ENCODE data around the gene IPO8.

IPO8 gene

DNA sequence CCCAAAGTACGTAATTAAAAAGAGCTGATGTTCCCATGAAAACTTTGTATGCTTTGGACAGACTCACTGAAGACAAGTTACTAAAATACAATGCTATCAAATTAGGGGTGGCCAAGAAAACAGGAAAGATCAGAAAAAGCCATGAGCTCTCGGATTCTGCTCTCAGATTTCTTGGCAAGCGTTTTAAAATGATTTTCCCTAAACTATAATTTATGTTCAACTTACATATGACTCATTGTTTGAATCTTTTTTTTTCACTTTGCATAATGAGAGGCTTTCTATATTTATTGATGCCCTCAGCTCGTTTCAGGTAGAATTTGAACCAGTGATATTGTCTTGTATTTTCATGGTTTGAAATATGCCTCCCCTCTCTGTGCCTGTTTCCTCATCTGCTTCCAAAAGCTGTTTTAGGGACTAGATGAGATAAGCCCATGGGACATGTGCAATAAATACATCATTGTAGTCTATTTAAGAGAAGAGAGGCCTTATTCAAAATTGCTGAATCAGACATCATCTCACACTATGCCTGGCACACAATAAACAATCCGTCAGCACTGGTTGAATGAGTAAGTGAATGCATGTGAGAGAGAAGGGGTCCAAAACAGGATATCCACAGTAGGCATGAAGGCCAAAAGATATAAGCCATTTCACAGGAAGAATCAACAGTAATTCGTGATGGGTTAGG is 4.7 kb upstream of the IPO8 start:
- no peak overlapping the region for H3K4me3 ChIP-seq
- no peaks in the 10 kb centered on the region for H3K27me3 ChIP-seq (ENCODE audit: low read depth)
- no peaks in the 10 kb centered on the region for H3K9me3 ChIP-seq
- peaks cover 10% of the 10 kb centered on the region for H3K4me1 ChIP-seq
- H3K36me3 ChIP-seq (replicated peaks), result no peaks in the 10 kb centered on the region
- no peak for DNase-seq (ENCODE audit: low spot score in 2 of 2)
- in situ Hi-C loops (cut with MboI; ENCODE audit: low sequenced_read_pairs), result no loop called here

GRCh38 chr12:30698346-30698745 is 2.7 kb upstream of the IPO8 start:
- Histone ChIP-seq H3K4me1 (peaks cover 15% of the 10 kb centered on the region), H3K9me3 (no peaks in the 10 kb centered on the region), H3K4me3 (no peak overlapping the region), H3K27me3 (ENCODE audit: low read depth) (no peaks in the 10 kb centered on the region), H3K36me3 (replicated peaks) (no peaks in the 10 kb centered on the region)
- peak in 1 of 2 experiments; percentile 67 for DNase-seq (ENCODE audit: low spot score in 2 of 2)
- in situ Hi-C loops (cut with MboI; ENCODE audit: low sequenced_read_pairs), result no loop called here

DNA sequence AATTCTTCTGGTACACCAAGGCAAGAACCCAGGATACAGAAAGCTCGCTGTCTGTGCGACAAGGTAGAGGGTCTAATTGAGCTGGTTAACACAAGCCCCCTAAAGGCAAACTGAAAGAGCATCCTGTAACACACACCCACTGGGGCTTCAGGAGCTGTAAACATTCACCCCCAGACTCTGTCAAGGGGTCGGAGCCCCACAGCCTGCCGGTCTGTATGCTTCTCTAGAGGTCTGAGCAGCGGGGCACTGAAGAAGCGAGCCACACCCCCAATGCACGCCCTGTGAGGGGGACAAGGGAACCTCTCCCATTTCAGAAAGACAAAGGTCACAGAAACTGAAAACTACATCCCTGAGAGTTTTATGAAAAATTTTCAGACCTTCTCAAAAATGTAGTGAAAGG is 1.3 kb upstream of the IPO8 start:
- H3K4me3 ChIP-seq, result no peak overlapping the region
- in situ Hi-C loops (cut with MboI; ENCODE audit: low sequenced_read_pairs), result no loop called here
- no peak for DNase-seq (ENCODE audit: low spot score in 2 of 2)
- H3K36me3 ChIP-seq (replicated peaks), result no peaks in the 10 kb centered on the region
- no peaks in the 10 kb centered on the region for H3K27me3 ChIP-seq (ENCODE audit: low read depth)
- peaks cover 15% of the 10 kb centered on the region for H3K4me1 ChIP-seq
- H3K9me3 ChIP-seq, result no peaks in the 10 kb centered on the region

DNA sequence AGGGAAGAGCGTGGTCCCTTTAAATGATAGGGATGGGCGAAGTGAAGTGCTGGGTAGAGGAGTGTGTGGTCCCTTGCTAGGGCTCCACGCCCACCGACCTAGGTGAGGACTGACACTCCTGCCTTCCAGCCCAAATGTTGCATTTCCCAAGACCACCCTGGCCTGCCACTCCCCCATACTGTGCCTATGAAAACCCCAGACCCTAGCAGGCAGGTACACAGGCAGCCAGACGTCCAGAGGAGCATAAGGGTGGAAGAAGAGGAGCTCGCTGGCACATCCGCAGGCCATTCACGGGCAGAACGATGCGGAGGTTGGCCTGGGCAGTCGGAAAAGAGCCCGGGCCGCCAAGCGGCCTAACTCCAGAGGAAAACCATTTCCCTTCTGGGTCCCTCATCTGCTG is 817 bp upstream of the IPO8 start:
- Histone ChIP-seq H3K36me3 (replicated peaks) (no peaks in the 10 kb centered on the region), H3K9me3 (no peaks in the 10 kb centered on the region), H3K4me1 (peaks cover 15% of the 10 kb centered on the region), H3K4me3 (no peak overlapping the region), H3K27me3 (ENCODE audit: low read depth) (no peaks in the 10 kb centered on the region)
- in situ Hi-C loops (cut with MboI; ENCODE audit: low sequenced_read_pairs), result no loop called here
- no peak for DNase-seq (ENCODE audit: low spot score in 2 of 2)

DNA sequence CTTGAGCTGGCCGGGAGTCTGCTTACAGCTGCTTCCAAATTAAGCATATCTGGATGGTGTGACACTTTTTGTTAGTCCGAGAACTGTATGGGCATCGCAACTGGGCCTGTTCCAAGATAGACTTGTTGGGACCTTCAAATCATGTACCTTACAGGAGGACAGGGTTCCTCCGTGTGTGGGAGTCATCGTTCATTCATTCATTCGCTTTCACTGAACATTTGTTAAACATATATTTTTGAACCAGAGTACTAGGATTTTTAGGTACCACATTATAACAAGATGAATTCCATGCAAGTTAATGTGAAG is 387 bp upstream of the IPO8 start:
- Histone ChIP-seq H3K9me3 (no peaks in the 10 kb centered on the region), H3K4me1 (peaks cover 15% of the 10 kb centered on the region), H3K36me3 (replicated peaks) (no peaks in the 10 kb centered on the region), H3K4me3 (peak overlapping the region; percentile 83), H3K27me3 (ENCODE audit: low read depth) (no peaks in the 10 kb centered on the region)
- no peak for DNase-seq (ENCODE audit: low spot score in 2 of 2)
- in situ Hi-C loops (cut with MboI; ENCODE audit: low sequenced_read_pairs), result no loop called here

DNA sequence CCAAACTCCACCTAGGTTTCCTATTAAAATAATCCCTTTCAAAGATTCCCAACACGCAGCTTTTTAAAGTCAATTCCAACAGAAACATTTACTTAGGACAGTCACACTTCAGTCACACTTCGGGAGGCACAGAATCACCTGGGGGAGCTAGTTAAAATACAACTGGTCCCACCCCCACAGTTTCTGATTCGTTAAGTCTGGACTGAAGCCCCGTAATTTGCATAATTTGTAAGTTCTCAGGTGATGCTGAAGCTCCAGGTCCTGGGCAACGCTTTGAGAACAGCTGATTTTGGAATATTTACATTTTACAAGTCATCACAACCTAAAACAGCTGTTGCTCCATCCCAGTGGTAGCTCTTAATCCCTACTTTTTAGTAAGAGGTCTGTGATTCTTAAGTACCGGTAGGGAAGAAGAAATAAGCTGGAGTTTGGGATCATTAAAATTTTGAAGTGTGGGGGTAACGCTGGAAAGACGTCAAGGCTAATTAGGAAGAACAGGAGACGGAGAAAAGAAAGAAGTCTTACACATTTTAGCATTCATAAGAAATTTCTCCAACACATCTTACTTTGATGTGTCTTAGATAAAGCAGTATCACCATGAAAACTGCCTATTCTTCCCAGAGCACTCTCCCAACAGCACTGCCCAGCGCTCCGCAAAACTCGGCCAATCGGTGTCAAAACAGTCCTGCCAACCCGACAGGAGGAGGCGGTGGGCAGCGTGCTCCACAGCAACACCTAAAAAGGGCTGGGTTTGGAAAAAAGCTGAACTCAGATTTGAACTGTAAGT is 1.1 kb downstream of the IPO8 start:
- no peaks in the 10 kb centered on the region for H3K9me3 ChIP-seq
- peak; percentile 28 to 72 for DNase-seq (ENCODE audit: low spot score in 2 of 2)
- H3K4me1 ChIP-seq, result peaks cover 15% of the 10 kb centered on the region
- H3K4me3 ChIP-seq, result peak overlapping the region; percentile 83
- no peaks in the 10 kb centered on the region for H3K36me3 ChIP-seq (replicated peaks)
- H3K27me3 ChIP-seq (ENCODE audit: low read depth), result no peaks in the 10 kb centered on the region
- in situ Hi-C loops (cut with MboI; ENCODE audit: low sequenced_read_pairs), result no loop called here

- Histone ChIP-seq H3K36me3 (replicated peaks) (no peaks in the 10 kb centered on the region), H3K27me3 (ENCODE audit: low read depth) (no peaks in the 10 kb centered on the region), H3K4me3 (no peak overlapping the region), H3K9me3 (no peaks in the 10 kb centered on the region), H3K4me1 (peaks cover 9% of the 10 kb centered on the region)
- in situ Hi-C loops (cut with MboI; ENCODE audit: low sequenced_read_pairs), result no loop called here
- no peak for DNase-seq (ENCODE audit: low spot score in 2 of 2)
Observed at GRCh38 chr12:30692470-30692869, 3.2 kb downstream of the IPO8 start.

DNA sequence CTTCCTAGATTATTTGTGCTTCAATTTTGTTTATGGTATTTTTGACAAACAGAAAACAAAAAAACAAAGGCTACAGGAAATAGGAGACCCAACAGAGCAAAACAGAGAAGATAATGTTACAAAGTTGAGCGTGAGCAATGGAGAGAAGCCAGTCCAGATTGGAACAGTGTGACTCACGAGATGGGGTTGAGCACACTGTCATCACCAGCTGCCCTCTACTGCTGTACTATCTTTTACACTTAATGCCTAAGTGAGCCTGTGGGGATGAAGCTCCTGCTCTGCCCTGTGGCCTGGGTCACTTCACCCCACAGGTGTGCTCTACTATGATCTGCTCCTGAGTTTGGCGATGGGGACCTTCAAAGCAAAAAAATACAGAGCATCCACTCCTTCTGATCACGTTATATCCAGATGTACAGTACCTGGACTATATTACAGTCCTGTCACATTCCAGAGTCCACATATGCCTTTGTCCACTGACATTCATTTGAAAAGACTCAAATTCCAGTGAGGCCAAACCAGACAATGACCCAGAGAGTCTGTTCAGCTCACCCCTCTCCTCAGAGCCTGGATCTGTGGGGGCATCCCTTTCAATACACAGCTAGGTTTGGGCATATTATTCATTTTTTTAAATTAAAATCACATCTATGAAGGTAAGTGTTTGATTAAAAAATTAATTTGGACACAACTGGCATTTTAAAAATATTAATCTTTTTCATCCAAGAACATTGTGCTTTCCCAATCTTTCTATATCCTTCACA is 4.4 kb downstream of the IPO8 start:
- in situ Hi-C loops (cut with MboI; ENCODE audit: low sequenced_read_pairs), result no loop called here
- H3K9me3 ChIP-seq, result no peaks in the 10 kb centered on the region
- H3K27me3 ChIP-seq (ENCODE audit: low read depth), result no peaks in the 10 kb centered on the region
- no peak overlapping the region for H3K4me3 ChIP-seq
- H3K4me1 ChIP-seq, result peaks cover 9% of the 10 kb centered on the region
- H3K36me3 ChIP-seq (replicated peaks), result no peaks in the 10 kb centered on the region
- DNase-seq (ENCODE audit: low spot score in 2 of 2), result no peak

DNA sequence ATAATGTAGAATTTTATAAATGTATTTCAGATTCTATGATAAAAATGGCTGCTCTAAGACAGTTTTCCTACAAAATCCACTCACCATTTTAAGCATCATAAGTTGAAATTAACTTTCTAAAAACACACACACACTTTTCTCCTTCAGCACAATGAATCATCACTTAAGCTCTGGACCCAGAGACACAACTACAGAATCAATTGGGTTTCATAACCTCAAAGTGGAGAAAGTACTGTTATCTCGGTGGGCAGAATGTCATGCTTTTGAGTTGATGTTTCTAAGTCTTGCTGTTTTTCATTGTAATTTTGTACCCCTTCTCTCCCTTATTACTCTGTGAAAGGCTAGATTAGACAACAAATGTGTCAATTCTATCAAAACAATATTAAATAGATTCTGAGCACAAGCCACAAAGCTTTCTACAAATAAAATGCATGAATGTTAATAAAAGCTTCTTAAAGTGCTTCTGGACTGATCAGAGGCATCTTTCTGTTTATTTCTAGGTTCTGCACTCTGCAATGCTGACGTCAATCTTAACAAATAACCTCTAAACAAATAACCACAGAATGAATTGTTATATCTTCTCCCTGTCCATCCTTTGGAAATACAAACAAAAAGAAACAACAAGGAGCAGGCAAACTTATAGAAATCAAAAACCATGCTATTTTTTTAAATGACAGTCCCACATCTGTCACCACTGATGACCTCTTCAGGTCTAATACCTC is 8.2 kb downstream of the IPO8 start:
- Histone ChIP-seq H3K27me3 (ENCODE audit: low read depth) (no peaks in the 10 kb centered on the region), H3K9me3 (no peaks in the 10 kb centered on the region), H3K36me3 (replicated peaks) (no peaks in the 10 kb centered on the region), H3K4me1 (no peaks in the 10 kb centered on the region), H3K4me3 (no peak overlapping the region)
- DNase-seq (ENCODE audit: low spot score in 2 of 2), result no peak
- in situ Hi-C loops (cut with MboI; ENCODE audit: low sequenced_read_pairs), result no loop called here

DNA sequence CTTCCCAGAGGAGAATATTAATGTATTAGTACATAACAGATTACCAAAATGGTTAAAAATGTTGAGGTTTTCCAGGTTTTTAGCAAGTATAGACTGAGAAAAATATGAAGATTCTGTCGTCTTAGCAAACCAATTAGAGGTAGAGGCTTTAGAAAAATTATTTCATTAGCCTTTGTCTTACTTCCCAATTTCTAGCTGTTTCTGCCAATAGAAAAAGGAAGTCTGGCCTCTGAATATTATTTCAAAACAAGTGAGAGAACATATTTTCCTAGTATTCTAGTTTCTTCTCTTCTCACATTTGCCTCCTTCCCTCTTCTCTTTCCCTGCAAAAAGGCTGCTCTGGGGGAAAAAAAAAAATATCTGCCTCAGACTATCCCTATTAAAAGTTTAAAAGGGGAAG is 16.4 kb downstream of the IPO8 start:
- H3K36me3 ChIP-seq (replicated peaks), result 0 out of 2 replicates have a peak, but pooled peaks cover 11% of the 10 kb centered on the region
- in situ Hi-C loops (cut with MboI; ENCODE audit: low sequenced_read_pairs), result no loop called here
- H3K27me3 ChIP-seq (ENCODE audit: low read depth), result no peaks in the 10 kb centered on the region
- H3K4me3 ChIP-seq, result no peak overlapping the region
- no peaks in the 10 kb centered on the region for H3K9me3 ChIP-seq
- peaks cover 6% of the 10 kb centered on the region for H3K4me1 ChIP-seq
- no peak for DNase-seq (ENCODE audit: low spot score in 2 of 2)

- Histone ChIP-seq H3K27me3 (ENCODE audit: low read depth) (no peaks in the 10 kb centered on the region), H3K4me1 (peaks cover 6% of the 10 kb centered on the region), H3K4me3 (no peak overlapping the region), H3K36me3 (replicated peaks) (peaks cover 17% of the 10 kb centered on the region), H3K9me3 (no peaks in the 10 kb centered on the region)
- in situ Hi-C loops (cut with MboI; ENCODE audit: low sequenced_read_pairs), result no loop called here
- no peak for DNase-seq (ENCODE audit: low spot score in 2 of 2)
Observed at GRCh38 chr12:30678221-30678620, 17.4 kb downstream of the IPO8 start.

DNA sequence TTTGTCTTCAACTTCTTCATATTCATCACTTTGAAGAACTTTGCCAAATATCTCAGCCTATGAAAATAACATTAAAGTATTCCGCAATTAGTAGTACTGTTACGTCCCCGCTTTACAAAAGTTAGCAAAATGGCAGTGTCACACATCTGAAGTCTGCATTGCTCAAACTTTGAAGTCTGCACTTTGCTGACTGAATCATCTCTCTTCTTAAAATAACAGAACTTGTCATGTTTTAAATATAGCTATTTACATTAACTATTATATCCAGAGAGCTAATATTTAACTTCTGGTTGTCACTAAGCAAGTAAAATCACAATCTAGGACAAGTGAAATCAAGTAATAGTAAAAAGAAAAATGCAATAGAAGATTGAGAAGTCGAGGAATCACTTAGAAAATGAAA is 34.5 kb downstream of the IPO8 start:
- no peaks in the 10 kb centered on the region for H3K9me3 ChIP-seq
- no peak overlapping the region for H3K4me3 ChIP-seq
- DNase-seq (ENCODE audit: low spot score in 2 of 2), result no peak
- in situ Hi-C loops (cut with MboI; ENCODE audit: low sequenced_read_pairs), result no loop called here
- no peaks in the 10 kb centered on the region for H3K4me1 ChIP-seq
- H3K27me3 ChIP-seq (ENCODE audit: low read depth), result no peaks in the 10 kb centered on the region
- H3K36me3 ChIP-seq (replicated peaks), result peaks cover 23% of the 10 kb centered on the region

GRCh38 chr12:30652034-30652696 is 43.5 kb downstream of the IPO8 start:
- no peak overlapping the region for H3K4me3 ChIP-seq
- H3K4me1 ChIP-seq, result no peaks in the 10 kb centered on the region
- no peaks in the 10 kb centered on the region for H3K27me3 ChIP-seq (ENCODE audit: low read depth)
- in situ Hi-C loops (cut with MboI; ENCODE audit: low sequenced_read_pairs), result no loop called here
- DNase-seq (ENCODE audit: low spot score in 2 of 2), result no peak
- no peaks in the 10 kb centered on the region for H3K9me3 ChIP-seq
- no peaks in the 10 kb centered on the region; the same call in 1 of the 2 replicates for H3K36me3 ChIP-seq (replicated peaks)
